Measurements from ENCODE around the gene KANSL1. TPM values are rescaled to one million over a fixed set of nuclear protein-coding genes. Genes with fewer than 3 reads are reported as not detected.

Gene KANSL1
- total RNA-seq, 1 donor from 2014 or later: 99.8 TPM

GRCh38 chr17:46046957-46047356 lies 146.3 kb downstream of the KANSL1 start:
- H3K27ac Mint-ChIP-seq (ENCODE audit: unreplicated experiment): no peak overlapping the region

GRCh38 chr17:46045639-46046038 lies 147.6 kb downstream of the KANSL1 start:
- H3K27me3 Mint-ChIP-seq (ENCODE audit: low read depth, unreplicated experiment): no peaks in the 10 kb centered on the region
- H3K4me3 Mint-ChIP-seq (ENCODE audit: unreplicated experiment): peak overlapping the region; percentile 23
- Histone ChIP-seq H3K9me3 (ENCODE audit: insufficient read depth, low read depth, low read length) (no peaks in the 10 kb centered on the region), H3K4me1 (ENCODE audit: insufficient read depth, low read length) (no peaks in the 10 kb centered on the region), H3K4me3 (ENCODE audit: insufficient read depth, low read depth, low read length) (no peak overlapping the region), H3K9ac (ENCODE audit: low read length) (no peak overlapping the region), H3K36me3 (ENCODE audit: insufficient read depth, low read length) (peaks cover 47% of the 10 kb centered on the region), H2AFZ (ENCODE audit: low read depth, low read length) (no peak overlapping the region), H4K20me1 (ENCODE audit: insufficient read depth, low read length) (peaks cover 32% of the 10 kb centered on the region), H3K79me2 (ENCODE audit: insufficient read depth, low read length) (peaks cover 11% of the 10 kb centered on the region), H3K4me2 (ENCODE audit: low read length) (no peak overlapping the region), H3K27ac (ENCODE audit: low read depth, low read length) (no peak overlapping the region), H3K27me3 (ENCODE audit: insufficient read depth, low read length) (no peaks in the 10 kb centered on the region)
- DNase-seq (ENCODE audit: low read depth) (no peak), FAIRE-seq (no peak)
- H3K36me3 Mint-ChIP-seq (ENCODE audit: low read depth, unreplicated experiment): peaks cover 21% of the 10 kb centered on the region
- TF ChIP-seq EZH2 (IDR thresholded peaks at IDR 0.05; ENCODE audit: insufficient read depth, low read length) (no peak), CTCF (IDR thresholded peaks at IDR 0.05; ENCODE audit: insufficient read depth, low read depth, low read length) (no peak)
- peaks cover 23% of the 10 kb centered on the region for H3K4me1 Mint-ChIP-seq (ENCODE audit: low read depth, unreplicated experiment)
- peak overlapping the region; percentile 66 for H3K27ac Mint-ChIP-seq (ENCODE audit: unreplicated experiment)
- peaks cover under 1% of the 10 kb centered on the region for H3K9me3 Mint-ChIP-seq (ENCODE audit: unreplicated experiment)

More at GRCh38 chr17:46046957-46047356, 146.3 kb downstream of the KANSL1 start:
- H3K4me1 Mint-ChIP-seq (ENCODE audit: low read depth, unreplicated experiment): peaks cover 28% of the 10 kb centered on the region
- H3K4me3 Mint-ChIP-seq (ENCODE audit: unreplicated experiment): no peak overlapping the region
- peaks cover 2% of the 10 kb centered on the region for H3K9me3 Mint-ChIP-seq (ENCODE audit: unreplicated experiment)
- FAIRE-seq (no peak), DNase-seq (ENCODE audit: low read depth) (peak; percentile 33)
- H3K4me1 ChIP-seq (ENCODE audit: insufficient read depth, low read length): peaks cover 3% of the 10 kb centered on the region
- H4K20me1 ChIP-seq (ENCODE audit: insufficient read depth, low read length): peaks cover 34% of the 10 kb centered on the region
- H2AFZ ChIP-seq (ENCODE audit: low read depth, low read length): no peak overlapping the region
- H3K9ac ChIP-seq (ENCODE audit: low read length): no peak overlapping the region
- H3K27ac ChIP-seq (ENCODE audit: low read depth, low read length): no peak overlapping the region
- H3K36me3 Mint-ChIP-seq (ENCODE audit: low read depth, unreplicated experiment): peaks cover 27% of the 10 kb centered on the region
- no peak for TF ChIP-seq EZH2 (IDR thresholded peaks at IDR 0.05; ENCODE audit: insufficient read depth, low read length)
- TF ChIP-seq CTCF (IDR thresholded peaks at IDR 0.05; ENCODE audit: insufficient read depth, low read depth, low read length): no peak
- H3K4me3 ChIP-seq (ENCODE audit: insufficient read depth, low read depth, low read length): no peak overlapping the region
- H3K27me3 ChIP-seq (ENCODE audit: insufficient read depth, low read length): no peaks in the 10 kb centered on the region
- H3K27me3 Mint-ChIP-seq (ENCODE audit: low read depth, unreplicated experiment): no peaks in the 10 kb centered on the region
- H3K36me3 ChIP-seq (ENCODE audit: insufficient read depth, low read length): peaks cover 44% of the 10 kb centered on the region
- no peak overlapping the region for H3K4me2 ChIP-seq (ENCODE audit: low read length)
- H3K9me3 ChIP-seq (ENCODE audit: insufficient read depth, low read depth, low read length): no peaks in the 10 kb centered on the region
- H3K79me2 ChIP-seq (ENCODE audit: insufficient read depth, low read length): peaks cover 22% of the 10 kb centered on the region

- H3K27ac ChIP-seq (ENCODE audit: low read depth, low read length): no peak overlapping the region
- peak overlapping the region; percentile 59 for H3K27ac Mint-ChIP-seq (ENCODE audit: unreplicated experiment)
- TF ChIP-seq CTCF (IDR thresholded peaks at IDR 0.05; ENCODE audit: insufficient read depth, low read depth, low read length) (no peak), EZH2 (IDR thresholded peaks at IDR 0.05; ENCODE audit: insufficient read depth, low read length) (no peak)
- DNase-seq (ENCODE audit: low read depth): no peak
- no peaks in the 10 kb centered on the region for H3K9me3 Mint-ChIP-seq (ENCODE audit: unreplicated experiment)
- no peak overlapping the region for H2AFZ ChIP-seq (ENCODE audit: low read depth, low read length)
- FAIRE-seq: no peak
- H4K20me1 ChIP-seq (ENCODE audit: insufficient read depth, low read length): peaks cover 32% of the 10 kb centered on the region
- H3K4me1 ChIP-seq (ENCODE audit: insufficient read depth, low read length): no peaks in the 10 kb centered on the region
- H3K4me3 ChIP-seq (ENCODE audit: insufficient read depth, low read depth, low read length): no peak overlapping the region
- H3K36me3 Mint-ChIP-seq (ENCODE audit: low read depth, unreplicated experiment): peaks cover 17% of the 10 kb centered on the region
- H3K4me3 Mint-ChIP-seq (ENCODE audit: unreplicated experiment): no peak overlapping the region
- no peaks in the 10 kb centered on the region for H3K27me3 Mint-ChIP-seq (ENCODE audit: low read depth, unreplicated experiment)
- H3K4me1 Mint-ChIP-seq (ENCODE audit: low read depth, unreplicated experiment): peaks cover 23% of the 10 kb centered on the region
- H3K9ac ChIP-seq (ENCODE audit: low read length): no peak overlapping the region
- H3K79me2 ChIP-seq (ENCODE audit: insufficient read depth, low read length): peaks cover 11% of the 10 kb centered on the region
- no peak overlapping the region for H3K4me2 ChIP-seq (ENCODE audit: low read length)
- H3K36me3 ChIP-seq (ENCODE audit: insufficient read depth, low read length): peaks cover 42% of the 10 kb centered on the region
- no peaks in the 10 kb centered on the region for H3K27me3 ChIP-seq (ENCODE audit: insufficient read depth, low read length)
- no peaks in the 10 kb centered on the region for H3K9me3 ChIP-seq (ENCODE audit: insufficient read depth, low read depth, low read length)
Measured at GRCh38 chr17:46044989-46045388, 148.2 kb downstream of the KANSL1 start.
